ENCODE results near the gene ACOT13. TPM values are rescaled to one million over a fixed set of nuclear protein-coding genes. Genes with fewer than 3 reads are reported as not detected.
A peak's percentile ranks its signal among the peaks of the same experiment; 100 is the strongest.
"Not testable (repeated sequence)": the region's sequence is repeated elsewhere in the genome, so short reads cannot be mapped to it uniquely, and the experiment has no call there.

ACOT13 gene
- total RNA-seq, 4 donors from 2014 or later: 4.8 to 14.7 (median 10.9) TPM

GRCh38 chr6:24666097-24666640 lies 708 bp upstream of the ACOT13 start:
- Histone ChIP-seq H3K36me3 (peaks cover 23% of the 10 kb centered on the region), H3K4me1 (peaks cover 30% of the 10 kb centered on the region), H3K27ac (peak overlapping the region; percentile 90), H3K9me3 (no peaks in the 10 kb centered on the region), H3K27me3 (no peaks in the 10 kb centered on the region), H3K4me3 (peak overlapping the region; percentile 89)
- TF ChIP-seq POLR2A (IDR thresholded peaks at IDR 0.05) (no peak), CTCF (IDR thresholded peaks at IDR 0.05) (no peak), EP300 (IDR thresholded peaks at IDR 0.05) (no peak), POLR2AphosphoS5 (IDR thresholded peaks at IDR 0.05) (no peak)
- under 1% methylated on average over 21 of the region's 26 CpGs for WGBS
- DNase-seq (ENCODE audit: low spot score in 2 of 2): peak; percentile 75 to 79

- Histone ChIP-seq H3K36me3 (peaks cover 16% of the 10 kb centered on the region), H3K4me1 (peaks cover 30% of the 10 kb centered on the region), H3K4me3 (peak overlapping the region; percentile 89), H3K27me3 (no peaks in the 10 kb centered on the region), H3K27ac (peak overlapping the region; percentile 90), H3K9me3 (no peaks in the 10 kb centered on the region)
- WGBS: 0% methylated on average over 9 of the region's 9 CpGs
- TF ChIP-seq POLR2A (IDR thresholded peaks at IDR 0.05): no peak
- TF ChIP-seq CTCF (IDR thresholded peaks at IDR 0.05): no peak
- no peak for TF ChIP-seq POLR2AphosphoS5 (IDR thresholded peaks at IDR 0.05)
- no peak for TF ChIP-seq EP300 (IDR thresholded peaks at IDR 0.05)
- DNase-seq (ENCODE audit: low spot score in 2 of 2): no peak
Observed at GRCh38 chr6:24667378-24667803, 514 bp downstream of the ACOT13 start.

GRCh38 chr6:24668066-24668996 lies 1.5 kb downstream of the ACOT13 start:
- Histone ChIP-seq H3K36me3 (peaks cover 11% of the 10 kb centered on the region), H3K4me1 (peaks cover 30% of the 10 kb centered on the region), H3K4me3 (peak overlapping the region; percentile 89)
- H3K27me3 ChIP-seq; H3K9me3 ChIP-seq; DNase-seq (ENCODE audit: low spot score in 2 of 2); H3K27ac ChIP-seq: not testable (repeated sequence)
- 97% methylated on average over 18 of the region's 18 CpGs for WGBS

- Histone ChIP-seq H3K9me3 (no peaks in the 10 kb centered on the region), H3K4me3 (no peak overlapping the region), H3K4me1 (peaks cover 30% of the 10 kb centered on the region), H3K27me3 (no peaks in the 10 kb centered on the region), H3K36me3 (peaks cover 6% of the 10 kb centered on the region), H3K27ac (no peak overlapping the region)
- no peak for DNase-seq (ENCODE audit: low spot score in 2 of 2)
- WGBS: 96% methylated on average over 9 of the region's 9 CpGs
- TF ChIP-seq POLR2AphosphoS5 (IDR thresholded peaks at IDR 0.05) (no peak), POLR2A (IDR thresholded peaks at IDR 0.05) (no peak), CTCF (IDR thresholded peaks at IDR 0.05) (no peak), EP300 (IDR thresholded peaks at IDR 0.05) (no peak)
Observed at GRCh38 chr6:24668997-24669361, 2.1 kb downstream of the ACOT13 start.

- H3K9me3 ChIP-seq; H3K4me3 ChIP-seq; DNase-seq (ENCODE audit: low spot score in 2 of 2); H3K27ac ChIP-seq; H3K36me3 ChIP-seq; H3K27me3 ChIP-seq: not testable (repeated sequence)
- peaks cover 17% of the 10 kb centered on the region for H3K4me1 ChIP-seq
Observed at GRCh38 chr6:24670492-24670891, 3.6 kb downstream of the ACOT13 start.

GRCh38 chr6:24671077-24671476 lies 4.2 kb downstream of the ACOT13 start:
- not testable (repeated sequence) for H3K9me3 ChIP-seq; DNase-seq (ENCODE audit: low spot score in 2 of 2); H3K36me3 ChIP-seq; H3K27me3 ChIP-seq; H3K27ac ChIP-seq; H3K4me3 ChIP-seq
- H3K4me1 ChIP-seq: peaks cover 12% of the 10 kb centered on the region
- 100% methylated on average over 4 of the region's 4 CpGs for WGBS
